ENCODE measurements around the gene OR2S2. TPM values are rescaled to one million over a fixed set of nuclear protein-coding genes. Genes with fewer than 3 reads are reported as not detected.

Gene OR2S2
- total RNA-seq, 2 experiments from 2014 or later = not detected

DNA sequence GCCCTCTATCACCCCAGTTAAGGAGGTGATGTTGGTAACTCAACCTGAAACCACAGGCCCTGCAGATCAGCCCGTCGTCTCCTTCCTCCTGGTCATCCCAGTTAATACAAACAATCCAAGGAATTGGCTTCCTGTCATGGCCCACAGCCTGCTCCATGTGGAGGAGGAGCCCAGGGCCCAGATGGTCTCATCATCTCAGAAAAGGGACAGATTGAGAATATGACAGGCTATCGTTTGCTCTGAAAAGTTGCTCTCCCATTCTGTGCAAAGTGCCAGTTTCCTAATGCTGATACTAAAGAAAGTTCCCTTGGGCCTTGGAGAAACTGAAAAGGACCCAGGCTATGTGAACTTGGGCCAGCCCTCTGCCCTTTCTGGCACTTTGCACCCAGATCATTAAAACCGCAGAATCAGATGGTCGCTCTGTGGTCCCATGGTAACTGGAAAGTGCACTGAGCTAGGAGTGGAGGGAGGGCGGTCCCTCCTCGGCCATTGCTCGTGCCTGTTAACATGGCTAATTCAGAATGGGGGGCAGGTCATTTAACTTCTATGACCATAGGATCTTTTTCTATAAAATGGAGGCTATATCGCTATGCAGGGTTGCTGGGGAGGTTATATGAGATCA lies 49.3 kb downstream of the OR2S2 start:
- ChIA-PET CTCF (ENCODE audit: unreplicated experiment) (no interaction called here), POLR2A (no interaction called here)
- Histone ChIP-seq H3K27ac (ENCODE audit: low read depth, low read length, poor library complexity, severe bottlenecking) (no peak overlapping the region), H3K79me2 (ENCODE audit: insufficient read depth, low read depth, low read length) (no peaks in the 10 kb centered on the region), H3K4me2 (ENCODE audit: low read length) (no peak overlapping the region), H3K4me3 (ENCODE audit: low read depth, low read length, poor library complexity, severe bottlenecking) (no peak overlapping the region), H3K9me2 (ENCODE audit: insufficient read depth, low read length) (no peaks in the 10 kb centered on the region), H4K20me1 (ENCODE audit: insufficient read depth, low read length) (no peaks in the 10 kb centered on the region), H3K9me3 (ENCODE audit: low read length) (no peaks in the 10 kb centered on the region), H3K36me3 (ENCODE audit: insufficient read depth, low read length) (no peaks in the 10 kb centered on the region), H3K4me1 (ENCODE audit: insufficient read depth, low read length, poor library complexity, severe bottlenecking) (peaks cover 4% of the 10 kb centered on the region), H2AFZ (ENCODE audit: low read length) (no peak overlapping the region)
- TF ChIP-seq EZH2phosphoT487 (IDR thresholded peaks at IDR 0.05; ENCODE audit: borderline replicate concordance, low read depth, low read length) = no peak
- TF ChIP-seq, protein P1, sequence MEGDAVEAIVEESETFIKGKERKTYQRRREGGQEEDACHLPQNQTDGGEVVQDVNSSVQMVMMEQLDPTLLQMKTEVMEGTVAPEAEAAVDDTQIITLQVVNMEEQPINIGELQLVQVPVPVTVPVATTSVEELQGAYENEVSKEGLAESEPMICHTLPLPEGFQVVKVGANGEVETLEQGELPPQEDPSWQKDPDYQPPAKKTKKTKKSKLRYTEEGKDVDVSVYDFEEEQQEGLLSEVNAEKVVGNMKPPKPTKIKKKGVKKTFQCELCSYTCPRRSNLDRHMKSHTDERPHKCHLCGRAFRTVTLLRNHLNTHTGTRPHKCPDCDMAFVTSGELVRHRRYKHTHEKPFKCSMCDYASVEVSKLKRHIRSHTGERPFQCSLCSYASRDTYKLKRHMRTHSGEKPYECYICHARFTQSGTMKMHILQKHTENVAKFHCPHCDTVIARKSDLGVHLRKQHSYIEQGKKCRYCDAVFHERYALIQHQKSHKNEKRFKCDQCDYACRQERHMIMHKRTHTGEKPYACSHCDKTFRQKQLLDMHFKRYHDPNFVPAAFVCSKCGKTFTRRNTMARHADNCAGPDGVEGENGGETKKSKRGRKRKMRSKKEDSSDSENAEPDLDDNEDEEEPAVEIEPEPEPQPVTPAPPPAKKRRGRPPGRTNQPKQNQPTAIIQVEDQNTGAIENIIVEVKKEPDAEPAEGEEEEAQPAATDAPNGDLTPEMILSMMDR (conservative IDR thresholded peaks at IDR 0.05; ENCODE audit: low read length) = no peak
- intact Hi-C loops (cut with micrococcal nuclease; ENCODE audit: unreplicated experiment) = no loop called here
- DNase-seq (ENCODE audit: low spot score) = no peak
- BruUV-seq (replicated peaks) = no TSS peak

DNA sequence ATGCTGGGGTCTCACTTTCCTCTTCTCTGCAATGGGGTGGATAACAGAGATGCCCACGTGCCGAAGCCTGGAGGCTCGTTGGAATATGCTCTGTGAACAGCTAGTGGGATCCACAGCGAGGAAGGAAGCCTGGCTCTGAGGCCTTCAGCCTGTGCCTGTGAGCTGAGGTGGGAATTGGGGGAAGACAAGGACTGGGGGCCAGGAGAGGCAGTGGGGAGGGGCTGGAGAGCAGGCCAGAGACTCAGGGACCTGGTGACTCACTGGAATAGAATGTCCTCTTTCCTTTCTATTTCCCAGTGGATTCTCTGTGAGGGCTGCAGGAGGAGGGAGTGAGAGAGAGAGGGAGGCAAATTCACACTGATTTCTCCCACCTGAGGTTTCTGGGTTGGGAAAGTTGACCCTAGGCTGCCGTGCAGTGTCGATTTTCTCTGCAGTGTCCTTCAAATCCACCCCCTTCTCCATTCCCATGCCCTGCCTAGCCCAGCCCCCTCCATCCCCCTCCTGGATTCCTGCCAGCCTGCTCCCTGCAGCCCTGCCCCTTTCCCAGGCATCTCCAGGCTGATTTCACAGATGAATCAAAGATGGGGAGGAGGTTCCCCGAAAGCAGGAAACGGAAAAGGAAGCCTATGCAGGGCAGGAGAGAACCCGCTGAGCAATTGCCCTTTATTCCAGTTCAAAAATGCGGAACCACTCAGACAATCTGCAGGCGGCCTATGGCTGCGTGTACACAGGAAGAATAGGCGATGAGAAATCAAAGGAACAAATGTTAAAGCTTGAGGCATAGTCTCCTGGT lies 50.0 kb downstream of the OR2S2 start:
- intact Hi-C loops (cut with micrococcal nuclease; ENCODE audit: unreplicated experiment) = no loop called here
- CTCF ChIA-PET (ENCODE audit: unreplicated experiment) = no interaction called here
- Histone ChIP-seq H3K4me3 (ENCODE audit: low read depth, low read length, poor library complexity, severe bottlenecking) (no peak overlapping the region), H3K27ac (ENCODE audit: low read depth, low read length, poor library complexity, severe bottlenecking) (no peak overlapping the region), H2AFZ (ENCODE audit: low read length) (no peak overlapping the region), H3K4me1 (ENCODE audit: insufficient read depth, low read length, poor library complexity, severe bottlenecking) (peaks cover 8% of the 10 kb centered on the region), H3K9me3 (ENCODE audit: low read length) (no peaks in the 10 kb centered on the region), H3K36me3 (ENCODE audit: insufficient read depth, low read length) (no peaks in the 10 kb centered on the region), H3K79me2 (ENCODE audit: insufficient read depth, low read depth, low read length) (no peaks in the 10 kb centered on the region), H3K9me2 (ENCODE audit: insufficient read depth, low read length) (no peaks in the 10 kb centered on the region), H3K4me2 (ENCODE audit: low read length) (no peak overlapping the region), H4K20me1 (ENCODE audit: insufficient read depth, low read length) (no peaks in the 10 kb centered on the region)
- TF ChIP-seq EZH2phosphoT487 (IDR thresholded peaks at IDR 0.05; ENCODE audit: borderline replicate concordance, low read depth, low read length) = no peak
- TF ChIP-seq, protein P1 (conservative IDR thresholded peaks at IDR 0.05; ENCODE audit: low read length) = no peak
- POLR2A ChIA-PET = no interaction called here
- BruUV-seq (replicated peaks) = no TSS peak
- no peak for DNase-seq (ENCODE audit: low spot score)

Other genes with a start within 250 kb of the OR2S2 start
- 87.5 and 98.8 TPM in 2 replicates for gene TLN1, start 226.0 kb downstream of the OR2S2 start, total RNA-seq (2014; rRNA removed; shearing (Covaris generic))
- gene TLN1, start 226.0 kb downstream of the OR2S2 start, total RNA-seq (2022) = 169 and 177 TPM in 2 replicates
- gene CREB3, start 225.5 kb downstream of the OR2S2 start, total RNA-seq (2014; rRNA removed; shearing (Covaris generic)) = 16.8 and 18.2 TPM in 2 replicates
- 21.9 and 23.0 TPM in 2 replicates for gene CREB3, start 225.5 kb downstream of the OR2S2 start, total RNA-seq (2022)
- gene GBA2, start 208.9 kb downstream of the OR2S2 start, total RNA-seq (2014; rRNA removed; shearing (Covaris generic)) = 66.0 and 75.4 TPM in 2 replicates
- gene GBA2, start 208.9 kb downstream of the OR2S2 start, total RNA-seq (2022) = 68.2 and 70.4 TPM in 2 replicates
- 12.3 and 13.5 TPM in 2 replicates for gene RGP1, start 208.9 kb downstream of the OR2S2 start, total RNA-seq (2014; rRNA removed; shearing (Covaris generic))
- 27.1 and 31.3 TPM in 2 replicates for gene RGP1, start 208.9 kb downstream of the OR2S2 start, total RNA-seq (2022)
- gene MSMP, start 203.9 kb downstream of the OR2S2 start, total RNA-seq (2014; rRNA removed; shearing (Covaris generic)) = 0.67 and 2.3 TPM in 2 replicates
- gene MSMP, start 203.9 kb downstream of the OR2S2 start, total RNA-seq (2022) = 4.1 and 4.4 TPM in 2 replicates
- gene NPR2, start 166.6 kb downstream of the OR2S2 start, total RNA-seq (2014; rRNA removed; shearing (Covaris generic)) = 3.0 and 9.8 TPM in 2 replicates
- gene NPR2, start 166.6 kb downstream of the OR2S2 start, total RNA-seq (2022) = 3.5 and 4.7 TPM in 2 replicates
- gene SPAG8, start 145.9 kb downstream of the OR2S2 start, total RNA-seq (2014; rRNA removed; shearing (Covaris generic)) = 1.1 and 3.9 TPM in 2 replicates
- 3.6 and 5.1 TPM in 2 replicates for gene SPAG8, start 145.9 kb downstream of the OR2S2 start, total RNA-seq (2022)
- gene HINT2, start 143.1 kb downstream of the OR2S2 start, total RNA-seq (2014; rRNA removed; shearing (Covaris generic)) = 74.3 and 82.5 TPM in 2 replicates
- gene HINT2, start 143.1 kb downstream of the OR2S2 start, total RNA-seq (2022) = 83.1 and 84.5 TPM in 2 replicates
- not detected in 2 replicates for gene FAM221B, start 129.4 kb downstream of the OR2S2 start, total RNA-seq (2014; rRNA removed; shearing (Covaris generic))
- not detected in 2 replicates for gene FAM221B, start 129.4 kb downstream of the OR2S2 start, total RNA-seq (2022)
- 3.1 and 3.2 TPM in 2 replicates for gene TMEM8B, start 128.9 kb downstream of the OR2S2 start, total RNA-seq (2014; rRNA removed; shearing (Covaris generic))
- 15.7 and 19.1 TPM in 2 replicates for gene TMEM8B, start 128.9 kb downstream of the OR2S2 start, total RNA-seq (2022)
- not detected in 2 replicates for gene OR13J1, start 87.8 kb downstream of the OR2S2 start, total RNA-seq (2014; rRNA removed; shearing (Covaris generic))
- not detected in 2 replicates for gene OR13J1, start 87.8 kb downstream of the OR2S2 start, total RNA-seq (2022)
- not detected in 2 replicates for gene HRCT1, start 52.0 kb downstream of the OR2S2 start, total RNA-seq (2014; rRNA removed; shearing (Covaris generic))
- not detected in 2 replicates for gene HRCT1, start 52.0 kb downstream of the OR2S2 start, total RNA-seq (2022)
- not detected in 2 replicates for gene SPAAR, start 48.7 kb downstream of the OR2S2 start, total RNA-seq (2014; rRNA removed; shearing (Covaris generic))
- gene SPAAR, start 48.7 kb downstream of the OR2S2 start, total RNA-seq (2022) = not detected in 2 replicates
- 3.0 and 6.0 TPM in 2 replicates for gene RECK, start 78.8 kb upstream of the OR2S2 start, total RNA-seq (2014; rRNA removed; shearing (Covaris generic))
- 6.5 and 8.1 TPM in 2 replicates for gene RECK, start 78.8 kb upstream of the OR2S2 start, total RNA-seq (2022)
- gene GLIPR2, start 178.6 kb upstream of the OR2S2 start, total RNA-seq (2014; rRNA removed; shearing (Covaris generic)) = not detected in 2 replicates
- not detected in 2 replicates for gene GLIPR2, start 178.6 kb upstream of the OR2S2 start, total RNA-seq (2022)
- not detected in 2 replicates for gene CCIN, start 211.2 kb upstream of the OR2S2 start, total RNA-seq (2014; rRNA removed; shearing (Covaris generic))
- gene CCIN, start 211.2 kb upstream of the OR2S2 start, total RNA-seq (2022) = not detected in 2 replicates
- gene CLTA, start 232.8 kb upstream of the OR2S2 start, total RNA-seq (2014; rRNA removed; shearing (Covaris generic)) = 150 and 176 TPM in 2 replicates
- gene CLTA, start 232.8 kb upstream of the OR2S2 start, total RNA-seq (2022) = 161 and 171 TPM in 2 replicates

Data from OCI-LY7 (cell line).